IMR-90 (cell line): ENCODE data around the gene OR2M7. TPM values are rescaled to one million over a fixed set of nuclear protein-coding genes. Genes with fewer than 3 reads are reported as not detected.

Source experiments
- ATAC-seq: fragments of 200-7000 bp; cut with Tn5 transposase; 2 replicates; pipeline ENCODE4 v1.9.1; 2020; ENCODE audit warnings: low read depth, mild to moderate bottlenecking, moderate library complexity
- Bru-seq: library from RNA; stranded (reverse); fragments of 400-500 nt; gene quantifications from one replicate; lab custom pipeline; 2021; lab: Mats Ljungman, UMichigan
- BruChase-seq, 2 experiments: library from RNA; stranded (reverse); fragments of 400-500 nt; gene quantifications; one replicate each; lab custom pipeline; 2021; lab: Mats Ljungman, UMichigan
- BruUV-seq: library from RNA; stranded (reverse); fragments of 400-500 nt; replicated peaks from 2 replicates; lab custom pipeline; 2021; lab: Mats Ljungman, UMichigan
- CTCF ChIA-PET: fragments of 300-600 bp; formaldehyde crosslinking; extraction: SDS; loops from one replicate; lab custom pipeline; 2021; ENCODE audit warnings: antibody characterized with exemption; lab: Yijun Ruan, JAX
- POLR2A ChIA-PET: fragments of 300-600 bp; sonication (Branson Sonifier 250); formaldehyde crosslinking; loops from one replicate; lab custom pipeline; 2022; ENCODE audit warnings: antibody characterized with exemption; ENCODE audit not compliant: unreplicated experiment; lab: Charles Lee
- DNase-seq: peaks from one replicate; pipeline ENCODE4 v3.0.0; 2013
- H2AFZ ChIP-seq: replicated peaks from 2 replicates; pipeline ENCODE3; 2013; ENCODE audit warnings: low read length, mild to moderate bottlenecking; ENCODE audit not compliant: poor library complexity
- H2AK5ac ChIP-seq: 2 replicates; pipeline ENCODE4 v1.6.1; 2013; ENCODE audit warnings: low read depth, low read length, inconsistent platforms
- H2AK9ac ChIP-seq: replicated peaks from 2 replicates; pipeline ENCODE3; 2013; ENCODE audit warnings: mild to moderate bottlenecking, low read depth, low read length, moderate library complexity; ENCODE audit not compliant: poor library complexity
- H2BK120ac ChIP-seq: 2 replicates; pipeline ENCODE4 v1.6.1; 2013; ENCODE audit warnings: low read depth, low read length, inconsistent platforms
- H2BK15ac ChIP-seq: 3 replicates; pipeline ENCODE4 v1.6.1; 2013; ENCODE audit warnings: low read depth, low read length, inconsistent platforms
- H2BK20ac ChIP-seq: 2 replicates; pipeline ENCODE4 v1.6.1; 2013; ENCODE audit warnings: low read depth, mild to moderate bottlenecking, inconsistent platforms, low read length, moderate library complexity
- H2BK5ac ChIP-seq: 2 replicates; pipeline ENCODE4 v1.6.1; 2013; ENCODE audit warnings: mild to moderate bottlenecking, low read depth, low read length, inconsistent platforms; ENCODE audit not compliant: poor library complexity, severe bottlenecking
- H3K14ac ChIP-seq: replicated peaks from 2 replicates; pipeline ENCODE4 v1.6.1; 2013; ENCODE audit warnings: low read depth, low read length, inconsistent platforms
- H3K18ac ChIP-seq: 2 replicates; pipeline ENCODE4 v1.6.1; 2013; ENCODE audit warnings: low read depth, low read length, control low read depth
- H3K23ac ChIP-seq: 2 replicates; pipeline ENCODE4 v1.6.1; 2013; ENCODE audit warnings: low read depth, low read length, inconsistent platforms
- H3K27ac ChIP-seq: 2 replicates; pipeline ENCODE4 v1.5.1; 2013; ENCODE audit warnings: mild to moderate bottlenecking, control low read depth, low read length; ENCODE audit not compliant: insufficient read depth
- H3K27me3 ChIP-seq: 2 replicates; pipeline ENCODE4 v1.6.1; 2013; ENCODE audit warnings: low read length; ENCODE audit not compliant: control insufficient read depth, insufficient read depth
- H3K36me3 ChIP-seq: 2 replicates; pipeline ENCODE4 v1.6.1; 2013; ENCODE audit warnings: low read length, mixed read lengths; ENCODE audit not compliant: control insufficient read depth, insufficient read depth
- H3K4ac ChIP-seq: 2 replicates; pipeline ENCODE4 v1.6.1; 2013; ENCODE audit warnings: low read depth, low read length, inconsistent platforms
- H3K4me1 ChIP-seq: 2 replicates; pipeline ENCODE4 v1.6.1; 2013; ENCODE audit warnings: low read length, mixed read lengths; ENCODE audit not compliant: control insufficient read depth, insufficient read depth
- H3K4me2 ChIP-seq: 2 replicates; pipeline ENCODE4 v1.6.1; 2013; ENCODE audit warnings: low read depth, mild to moderate bottlenecking, control low read depth, low read length, moderate library complexity
- H3K4me3 ChIP-seq: 2 replicates; pipeline ENCODE4 v1.5.1; 2013; ENCODE audit warnings: low read depth, mild to moderate bottlenecking, control low read depth, low read length, moderate library complexity; ENCODE audit not compliant: insufficient read depth
- H3K56ac ChIP-seq: 2 replicates; pipeline ENCODE4 v1.6.1; 2013; ENCODE audit warnings: low read length, inconsistent platforms; ENCODE audit not compliant: insufficient read depth; ENCODE audit errors: extremely low read depth
- H3K79me1 ChIP-seq, 2 experiments: 2 replicates each; pipeline ENCODE4 v1.6.1; 2013; ENCODE audit warnings: low read length in 2 of 2, inconsistent platforms in 1 of 2, low read depth in 1 of 2
- H3K9ac ChIP-seq: 2 replicates; pipeline ENCODE4 v1.6.1; 2013; ENCODE audit warnings: low read depth, low read length, control low read depth
- H3K9me1 ChIP-seq: 2 replicates; pipeline ENCODE4 v1.6.1; 2013; ENCODE audit warnings: low read length, inconsistent platforms; ENCODE audit not compliant: insufficient read depth
- H3K9me3 ChIP-seq: 2 replicates; pipeline ENCODE4 v1.6.1; 2013; ENCODE audit warnings: low read length; ENCODE audit not compliant: control insufficient read depth, insufficient read depth
- H4K20me1 ChIP-seq: 2 replicates; pipeline ENCODE4 v1.6.1; 2013; ENCODE audit warnings: low read length, inconsistent platforms; ENCODE audit not compliant: insufficient read depth
- H4K5ac ChIP-seq: 2 replicates; pipeline ENCODE4 v1.6.1; 2013; ENCODE audit warnings: mild to moderate bottlenecking, low read depth, low read length, control low read depth
- H4K8ac ChIP-seq, 2 experiments: 2 replicates each; pipeline ENCODE4 v1.6.1; 2013; ENCODE audit warnings: low read depth in 2 of 2, low read length in 2 of 2, control low read depth in 1 of 2, inconsistent platforms in 1 of 2
- H4K91ac ChIP-seq: 2 replicates; pipeline ENCODE4 v1.6.1; 2013; ENCODE audit warnings: low read depth, low read length, inconsistent platforms; ENCODE audit not compliant: insufficient read depth
- BHLHE40 ChIP-seq: fragments of 150-350 bp; IDR thresholded peaks from 2 replicates; pipeline ENCODE4 v1.6.1; 2016; ENCODE audit warnings: mild to moderate bottlenecking, low read depth, low read length
- CHD1 ChIP-seq: IDR thresholded peaks from 2 replicates; pipeline ENCODE4 v1.6.1; 2012; ENCODE audit warnings: low read depth, low read length, improper control_type of control experiment
- FOS ChIP-seq: fragments of 150-350 bp; IDR thresholded peaks from 2 replicates; pipeline ENCODE4 v1.6.1; 2016; ENCODE audit warnings: low read depth, low read length
- MAFK ChIP-seq: IDR thresholded peaks from 2 replicates; pipeline ENCODE4 v1.6.1; 2012; ENCODE audit warnings: low read depth, low read length, improper control_type of control experiment
- NFE2L2 ChIP-seq: fragments of 150-350 bp; IDR thresholded peaks from 2 replicates; pipeline ENCODE4 v1.6.1; 2016; ENCODE audit warnings: low read depth, mild to moderate bottlenecking, low read length
- RCOR1 ChIP-seq: IDR thresholded peaks from 2 replicates; pipeline ENCODE4 v1.6.1; 2012; ENCODE audit warnings: mild to moderate bottlenecking, low read length, improper control_type of control experiment; ENCODE audit not compliant: insufficient replicate concordance
- RFX5 ChIP-seq: IDR thresholded peaks from 2 replicates; pipeline ENCODE4 v1.8.0; 2012; ENCODE audit warnings: low read depth, mild to moderate bottlenecking, low read length, moderate library complexity
- SMC3 ChIP-seq: fragments of 150-350 bp; IDR thresholded peaks from 2 replicates; pipeline ENCODE4 v1.6.1; 2016; ENCODE audit warnings: low read depth, mild to moderate bottlenecking, antibody characterized with exemption, low read length, moderate library complexity
- USF2 ChIP-seq: fragments of 150-350 bp; IDR thresholded peaks from 2 replicates; pipeline ENCODE4 v1.6.1; 2017; ENCODE audit warnings: mild to moderate bottlenecking, antibody characterized with exemption, low read length, low read depth
- WGBS, 2 experiments: methylation state at CpG; one replicate each; pipeline versions ENCODE4 v1.1.5 to v1.1.7; 2013; ENCODE audit warnings: missing lambda C conversion rate in 2 of 2; ENCODE audit not compliant: insufficient read length in 1 of 2; ENCODE audit errors: extremely low coverage in 2 of 2; 5-methylcytosine and 5-hydroxymethylcytosine counted together
- dilution Hi-C: fragments of 300-500 bp; cut with HindIII; formaldehyde crosslinking; loops from one replicate; pipeline ENCODE4 v1.14.3; 2018; ENCODE audit warnings: low sequenced_read_pairs; ENCODE audit not compliant: unreplicated experiment
- in situ Hi-C: fragments of 300-500 bp; cut with MboI; formaldehyde crosslinking; loops from 3 replicates; pipeline ENCODE4 v1.14.3; 2019; ENCODE audit warnings: low sequenced_read_pairs, inconsistent platforms, mixed read lengths
- intact Hi-C: fragments of 100-400 bp; cut with micrococcal nuclease; formaldehyde crosslinking; loops from 2 replicates; pipeline ENCODE4 v1.10.0; 2022
- long read RNA-seq: library from polyadenylated mRNA; unstranded; transcript quantifications from one replicate; pipeline ENCODE4 v2.0.0, GENCODE V29; 2021; ENCODE audit not compliant: unreplicated experiment
- polyA plus RNA-seq, 3 experiments: library from polyadenylated mRNA; depleted of rRNA; stranded (reverse); fragments of >200 nt; gene quantifications; 2 replicates each; pipeline ENCODE4 v1.2.3, GENCODE V29; 2012; ENCODE audit warnings: low replicate concordance in 1 of 3
- total RNA-seq: library from RNA; depleted of rRNA; stranded (reverse); fragments of >200 nt; gene quantifications from 2 replicates; pipeline ENCODE4 v1.2.3, GENCODE V29; 2012; rRNA removed
- TF ChIP-seq, protein P1 (sequence below): fragments of 150-350 bp; IDR thresholded peaks from 2 replicates; pipeline ENCODE4 v1.6.1; 2016; ENCODE audit warnings: low read depth, mild to moderate bottlenecking, low read length, moderate library complexity, borderline replicate concordance

The OR2M7 gene, protein sequence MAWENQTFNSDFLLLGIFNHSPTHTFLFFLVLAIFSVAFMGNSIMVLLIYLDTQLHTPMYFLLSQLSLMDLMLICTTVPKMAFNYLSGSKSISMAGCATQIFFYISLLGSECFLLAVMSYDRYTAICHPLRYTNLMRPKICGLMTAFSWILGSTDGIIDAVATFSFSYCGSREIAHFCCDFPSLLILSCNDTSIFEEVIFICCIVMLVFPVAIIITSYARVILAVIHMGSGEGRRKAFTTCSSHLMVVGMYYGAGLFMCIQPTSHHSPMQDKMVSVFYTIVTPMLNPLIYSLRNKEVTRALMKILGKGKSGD
- total RNA-seq (not detected in 2 replicates), polyA plus RNA-seq (2012; rRNA removed) (not detected in 2 replicates), Bru-seq, nascent RNA (not detected), BruChase-seq, experiment 1, labeled RNA remaining after a 6-hour chase (not detected), BruChase-seq, experiment 2, labeled RNA remaining after a 2-hour chase (not detected)
- polyA plus RNA-seq (2012; cell fraction: cytosol; rRNA removed) = not detected in 2 replicates
- not detected in 2 replicates for polyA plus RNA-seq (2012; cell fraction: nucleus; rRNA removed; ENCODE audit: low replicate concordance)
- long read RNA-seq = 0 reads

- DNase-seq = no peak
- in situ Hi-C loops = no loop called here
- Histone ChIP-seq H3K18ac (no peak within 1 kb of the TSS), H3K4ac (no peak within 1 kb of the TSS), H4K8ac (no peak within 1 kb of the TSS), H3K4me2 (no peak within 1 kb of the TSS), H3K9me3 (peaks cover 2% of the 10 kb centered on the region; the same call in 1 of the 2 replicates), H3K27me3 (no peaks in the 10 kb centered on the region), H3K14ac (no peak within 1 kb of the TSS), H3K27ac (no peak within 1 kb of the TSS), H2AK5ac (no peak within 1 kb of the TSS), H3K36me3 (no peaks in the 10 kb centered on the region), H2BK5ac (no peak within 1 kb of the TSS), H3K4me1 (no peaks in the 10 kb centered on the region), H3K56ac (no peak within 1 kb of the TSS), H2BK15ac (no peak within 1 kb of the TSS), H3K4me3 (no peak within 1 kb of the TSS), H2BK20ac (no peak within 1 kb of the TSS), H3K23ac (no peak within 1 kb of the TSS), H3K9me1 (no peaks in the 10 kb centered on the region), H4K91ac (no peak within 1 kb of the TSS), H3K9ac (no peak within 1 kb of the TSS), H4K20me1 (no peaks in the 10 kb centered on the region), H2BK120ac (no peak within 1 kb of the TSS), H2AK9ac (no peak within 1 kb of the TSS), H3K79me1 (no peaks in the 10 kb centered on the region), H4K5ac (no peak within 1 kb of the TSS), H2AFZ (no peak within 1 kb of the TSS)
- intact Hi-C loops = no loop called here
- dilution Hi-C loops = no loop called here
- CTCF ChIA-PET = no interaction called here
- POLR2A ChIA-PET = no interaction called here
- ATAC-seq = no peak
- BruUV-seq = no TSS peak
- no CpG with 5 or more reads among the region's 1 CpG for WGBS, 2 experiments
- no peak for TF ChIP-seq SMC3
- no peak for TF ChIP-seq USF2
- no peak for TF ChIP-seq RFX5
- TF ChIP-seq, protein P1, sequence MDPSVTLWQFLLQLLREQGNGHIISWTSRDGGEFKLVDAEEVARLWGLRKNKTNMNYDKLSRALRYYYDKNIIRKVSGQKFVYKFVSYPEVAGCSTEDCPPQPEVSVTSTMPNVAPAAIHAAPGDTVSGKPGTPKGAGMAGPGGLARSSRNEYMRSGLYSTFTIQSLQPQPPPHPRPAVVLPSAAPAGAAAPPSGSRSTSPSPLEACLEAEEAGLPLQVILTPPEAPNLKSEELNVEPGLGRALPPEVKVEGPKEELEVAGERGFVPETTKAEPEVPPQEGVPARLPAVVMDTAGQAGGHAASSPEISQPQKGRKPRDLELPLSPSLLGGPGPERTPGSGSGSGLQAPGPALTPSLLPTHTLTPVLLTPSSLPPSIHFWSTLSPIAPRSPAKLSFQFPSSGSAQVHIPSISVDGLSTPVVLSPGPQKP = no peak
- TF ChIP-seq NFE2L2 = no peak
- TF ChIP-seq MAFK = no peak
- TF ChIP-seq BHLHE40 = no peak
- TF ChIP-seq FOS = no peak
- TF ChIP-seq CHD1 = no peak
- no peak for TF ChIP-seq RCOR1
These were observed at the start of gene OR2M7 for GRCh38 chr1:248324468-248324867. TSS of gene OR2M7 (minus strand) at chr1:248324568. CDS start at chr1:248324568, 0 bp downstream.
